ENCODE measurements around the gene GPR155. TPM values are rescaled to one million over a fixed set of nuclear protein-coding genes. Genes with fewer than 3 reads are reported as not detected.

The GPR155 gene
- total and polyA plus RNA-seq, 2 experiments from 2014 or later, result 1.2 to 1.3 TPM

DNA sequence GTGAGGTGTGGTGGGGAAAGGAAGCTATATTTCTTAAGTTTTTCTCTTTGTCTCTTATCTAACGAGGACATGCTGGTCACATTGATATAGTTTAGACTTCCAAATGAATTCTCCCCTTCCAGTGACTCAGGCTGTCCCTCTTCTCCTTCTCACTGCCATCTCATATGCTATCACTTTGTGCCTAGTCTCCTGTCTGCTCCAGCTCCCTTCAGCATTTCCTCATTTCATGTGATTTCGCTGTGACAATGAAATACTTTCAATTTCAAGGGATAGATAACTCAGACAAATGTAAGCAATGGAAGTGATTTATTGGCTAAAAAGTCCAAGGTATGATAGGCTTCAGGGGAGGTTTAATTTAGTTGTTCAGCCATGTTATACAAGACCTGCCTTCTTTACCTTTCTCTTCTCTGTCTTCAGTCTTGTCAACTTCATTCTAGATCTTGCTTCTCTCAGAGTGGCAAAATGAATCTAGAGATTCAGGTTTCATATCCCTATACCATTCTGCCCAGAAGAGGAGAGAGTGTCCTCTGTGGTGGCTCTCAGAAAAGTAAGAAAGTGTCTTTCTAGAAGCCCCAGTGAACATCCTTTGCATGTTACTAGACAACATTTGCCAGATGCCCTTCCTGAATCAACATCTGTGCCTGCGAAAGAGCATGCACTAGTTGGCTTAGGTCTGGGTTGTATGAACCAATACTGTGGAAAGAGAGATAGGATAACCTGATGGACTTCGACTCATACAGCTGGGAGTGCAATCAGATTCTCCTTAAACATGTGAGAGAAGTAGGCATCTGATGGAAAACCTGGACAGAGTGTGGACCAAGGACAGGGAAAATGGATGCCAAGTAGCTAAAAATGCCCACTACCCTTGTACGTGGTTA is 29.9 kb upstream of the GPR155 start:
- TF ChIP-seq NANOG (IDR thresholded peaks at IDR 0.05; ENCODE audit: borderline replicate concordance) (no peak), REST (IDR thresholded peaks at IDR 0.05; ENCODE audit: unreplicated experiment) (no peak), POLR2AphosphoS5 (IDR thresholded peaks at IDR 0.05; ENCODE audit: low read depth) (no peak), EZH2phosphoT487 (IDR thresholded peaks at IDR 0.05; ENCODE audit: unreplicated experiment) (no peak), STAT1 (IDR thresholded peaks at IDR 0.05; ENCODE audit: unreplicated experiment) (no peak), ETS1 (IDR thresholded peaks at IDR 0.05) (no peak), JUNB (IDR thresholded peaks at IDR 0.05; ENCODE audit: unreplicated experiment) (no peak), ZNF114 (CRISPR knock-in tag; IDR thresholded peaks at IDR 0.05) (no peak)
- TF ChIP-seq, protein P1, sequence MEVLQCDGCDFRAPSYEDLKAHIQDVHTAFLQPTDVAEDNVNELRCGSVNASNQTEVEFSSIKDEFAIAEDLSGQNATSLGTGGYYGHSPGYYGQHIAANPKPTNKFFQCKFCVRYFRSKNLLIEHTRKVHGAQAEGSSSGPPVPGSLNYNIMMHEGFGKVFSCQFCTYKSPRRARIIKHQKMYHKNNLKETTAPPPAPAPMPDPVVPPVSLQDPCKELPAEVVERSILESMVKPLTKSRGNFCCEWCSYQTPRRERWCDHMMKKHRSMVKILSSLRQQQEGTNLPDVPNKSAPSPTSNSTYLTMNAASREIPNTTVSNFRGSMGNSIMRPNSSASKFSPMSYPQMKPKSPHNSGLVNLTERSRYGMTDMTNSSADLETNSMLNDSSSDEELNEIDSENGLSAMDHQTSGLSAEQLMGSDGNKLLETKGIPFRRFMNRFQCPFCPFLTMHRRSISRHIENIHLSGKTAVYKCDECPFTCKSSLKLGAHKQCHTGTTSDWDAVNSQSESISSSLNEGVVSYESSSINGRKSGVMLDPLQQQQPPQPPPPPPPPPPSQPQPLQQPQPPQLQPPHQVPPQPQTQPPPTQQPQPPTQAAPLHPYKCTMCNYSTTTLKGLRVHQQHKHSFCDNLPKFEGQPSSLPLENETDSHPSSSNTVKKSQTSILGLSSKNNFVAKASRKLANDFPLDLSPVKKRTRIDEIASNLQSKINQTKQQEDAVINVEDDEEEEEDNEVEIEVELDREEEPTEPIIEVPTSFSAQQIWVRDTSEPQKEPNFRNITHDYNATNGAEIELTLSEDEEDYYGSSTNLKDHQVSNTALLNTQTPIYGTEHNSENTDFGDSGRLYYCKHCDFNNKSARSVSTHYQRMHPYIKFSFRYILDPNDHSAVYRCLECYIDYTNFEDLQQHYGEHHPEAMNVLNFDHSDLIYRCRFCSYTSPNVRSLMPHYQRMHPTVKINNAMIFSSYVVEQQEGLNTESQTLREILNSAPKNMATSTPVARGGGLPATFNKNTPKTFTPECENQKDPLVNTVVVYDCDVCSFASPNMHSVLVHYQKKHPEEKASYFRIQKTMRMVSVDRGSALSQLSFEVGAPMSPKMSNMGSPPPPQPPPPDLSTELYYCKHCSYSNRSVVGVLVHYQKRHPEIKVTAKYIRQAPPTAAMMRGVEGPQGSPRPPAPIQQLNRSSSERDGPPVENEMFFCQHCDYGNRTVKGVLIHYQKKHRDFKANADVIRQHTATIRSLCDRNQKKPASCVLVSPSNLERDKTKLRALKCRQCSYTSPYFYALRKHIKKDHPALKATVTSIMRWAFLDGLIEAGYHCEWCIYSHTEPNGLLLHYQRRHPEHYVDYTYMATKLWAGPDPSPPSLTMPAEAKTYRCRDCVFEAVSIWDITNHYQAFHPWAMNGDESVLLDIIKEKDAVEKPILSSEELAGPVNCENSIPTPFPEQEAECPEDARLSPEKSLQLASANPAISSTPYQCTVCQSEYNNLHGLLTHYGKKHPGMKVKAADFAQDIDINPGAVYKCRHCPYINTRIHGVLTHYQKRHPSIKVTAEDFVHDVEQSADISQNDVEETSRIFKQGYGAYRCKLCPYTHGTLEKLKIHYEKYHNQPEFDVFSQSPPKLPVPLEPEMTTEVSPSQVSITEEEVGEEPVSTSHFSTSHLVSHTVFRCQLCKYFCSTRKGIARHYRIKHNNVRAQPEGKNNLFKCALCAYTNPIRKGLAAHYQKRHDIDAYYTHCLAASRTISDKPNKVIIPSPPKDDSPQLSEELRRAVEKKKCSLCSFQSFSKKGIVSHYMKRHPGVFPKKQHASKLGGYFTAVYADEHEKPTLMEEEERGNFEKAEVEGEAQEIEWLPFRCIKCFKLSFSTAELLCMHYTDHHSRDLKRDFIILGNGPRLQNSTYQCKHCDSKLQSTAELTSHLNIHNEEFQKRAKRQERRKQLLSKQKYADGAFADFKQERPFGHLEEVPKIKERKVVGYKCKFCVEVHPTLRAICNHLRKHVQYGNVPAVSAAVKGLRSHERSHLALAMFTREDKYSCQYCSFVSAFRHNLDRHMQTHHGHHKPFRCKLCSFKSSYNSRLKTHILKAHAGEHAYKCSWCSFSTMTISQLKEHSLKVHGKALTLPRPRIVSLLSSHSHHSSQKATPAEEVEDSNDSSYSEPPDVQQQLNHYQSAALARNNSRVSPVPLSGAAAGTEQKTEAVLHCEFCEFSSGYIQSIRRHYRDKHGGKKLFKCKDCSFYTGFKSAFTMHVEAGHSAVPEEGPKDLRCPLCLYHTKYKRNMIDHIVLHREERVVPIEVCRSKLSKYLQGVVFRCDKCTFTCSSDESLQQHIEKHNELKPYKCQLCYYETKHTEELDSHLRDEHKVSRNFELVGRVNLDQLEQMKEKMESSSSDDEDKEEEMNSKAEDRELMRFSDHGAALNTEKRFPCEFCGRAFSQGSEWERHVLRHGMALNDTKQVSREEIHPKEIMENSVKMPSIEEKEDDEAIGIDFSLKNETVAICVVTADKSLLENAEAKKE (CRISPR knock-in tag; IDR thresholded peaks at IDR 0.05), result no peak

More for the DNA sequence above, 29.9 kb upstream of the GPR155 start:
- Mint-ChIP-seq H3K36me3 (ENCODE audit: low read depth) (peaks cover 7% of the 10 kb centered on the region; the same call in 2 of the 3 replicates), H3K27me3 (ENCODE audit: insufficient read depth, low read depth, poor library complexity) (peaks cover 5% of the 10 kb centered on the region), H3K4me3 (no peak overlapping the region), H3K4me1 (no peaks in the 10 kb centered on the region), H3K27ac (no peak overlapping the region), H3K9me3 (peaks cover 33% of the 10 kb centered on the region)
- H4K20me1 ChIP-seq (replicated peaks; ENCODE audit: insufficient read depth), result no peaks in the 10 kb centered on the region
- ATAC-seq (no peak), DNase-seq (ENCODE audit: low spot score) (no peak)
- no peak overlapping the region for H2AFZ ChIP-seq
- H3K36me3 ChIP-seq (ENCODE audit: insufficient read depth), result peaks cover 3% of the 10 kb centered on the region
- H3K4me2 ChIP-seq, result no peak overlapping the region
- H3K9me2 ChIP-seq (ENCODE audit: insufficient read depth), result no peaks in the 10 kb centered on the region; the same call in 1 of the 2 replicates
- H3K4me3 ChIP-seq, result no peak overlapping the region
- no peaks in the 10 kb centered on the region for H3K79me2 ChIP-seq (replicated peaks; ENCODE audit: insufficient read depth)
- H3K27ac ChIP-seq (ENCODE audit: low read depth), result no peak overlapping the region
- H3K4me1 ChIP-seq (ENCODE audit: insufficient read depth), result no peaks in the 10 kb centered on the region
- H3F3A ChIP-seq (replicated peaks; ENCODE audit: low read depth), result no peaks in the 10 kb centered on the region
- no peaks in the 10 kb centered on the region for H3K27me3 ChIP-seq (ENCODE audit: insufficient read depth)
